UCSD-AML1 (cell line): ENCODE data around the gene ZNF100.
"Not testable (repeated sequence)": the region's sequence is repeated elsewhere in the genome, so short reads cannot be mapped to it uniquely, and the experiment has no call there.

Experiments used
- DNase-seq: peaks from one replicate; lab custom pipeline; 2025; ENCODE audit not compliant: unreplicated experiment; lab: John Stamatoyannopoulos, UW

The ZNF100 gene

GRCh38 chr19:21767065-21767800, at the start of gene ZNF100:
Gene ZNF100 (minus strand): TSS chr19:21767579. CDS start chr19:21767429, 150 bp downstream.
- DNase-seq: peak; percentile 83

GRCh38 chr19:21812448-21812847, 45.1 kb upstream of the ZNF100 start:
- no peak for DNase-seq

- DNase-seq: not testable (repeated sequence)
Observed at GRCh38 chr19:21808400-21809000, 41.1 kb upstream of the ZNF100 start.

GRCh38 chr19:21789466-21790085, 22.2 kb upstream of the ZNF100 start:
- DNase-seq: no peak

GRCh38 chr19:21786936-21787335, 19.6 kb upstream of the ZNF100 start:
- no peak for DNase-seq

- DNase-seq: not testable (repeated sequence)
Observed at GRCh38 chr19:21775792-21776191, 8.4 kb upstream of the ZNF100 start.

- not testable (repeated sequence) for DNase-seq
Observed at GRCh38 chr19:21766705-21767064, 694 bp downstream of the ZNF100 start.

- DNase-seq: no peak
Observed at GRCh38 chr19:21765151-21765550, 2.2 kb downstream of the ZNF100 start.

- not testable (repeated sequence) for DNase-seq
Observed at GRCh38 chr19:21761547-21761946, 5.8 kb downstream of the ZNF100 start.

- no peak for DNase-seq
Observed at GRCh38 chr19:21758296-21758695, 9.1 kb downstream of the ZNF100 start.

GRCh38 chr19:21755555-21755954, 11.8 kb downstream of the ZNF100 start:
- not testable (repeated sequence) for DNase-seq

GRCh38 chr19:21751384-21751783, 16.0 kb downstream of the ZNF100 start:
- DNase-seq: no peak

GRCh38 chr19:21750586-21751128, 16.7 kb downstream of the ZNF100 start:
- no peak for DNase-seq

- DNase-seq: no peak
Observed at GRCh38 chr19:21749090-21749489, 18.3 kb downstream of the ZNF100 start.

GRCh38 chr19:21748088-21748487, 19.3 kb downstream of the ZNF100 start:
- no peak for DNase-seq

- DNase-seq: no peak
Observed at GRCh38 chr19:21740559-21740958, 26.8 kb downstream of the ZNF100 start.

GRCh38 chr19:21726942-21727747, 40.2 kb downstream of the ZNF100 start:
- DNase-seq: not testable (repeated sequence)

- no peak for DNase-seq
Observed at GRCh38 chr19:21713761-21714160, 53.6 kb downstream of the ZNF100 start.

- no peak for DNase-seq
Observed at GRCh38 chr19:21709464-21709863, 57.9 kb downstream of the ZNF100 start.

- not testable (repeated sequence) for DNase-seq
Observed at GRCh38 chr19:21707878-21708277, 59.5 kb downstream of the ZNF100 start.

GRCh38 chr19:21707065-21707464, 60.3 kb downstream of the ZNF100 start:
- DNase-seq: no peak
